K562 (cell line): ENCODE results near the gene CLCN6. TPM values are rescaled to one million over a fixed set of nuclear protein-coding genes. Genes with fewer than 3 reads are reported as not detected.

Source experiments
- CREM ChIP-seq: IDR thresholded peaks from 2 replicates; pipeline ENCODE4 v1.6.1; 2014; ENCODE audit warnings: antibody characterized with exemption, low read depth
- CTBP1 ChIP-seq: fragments of 450-650 bp; IDR thresholded peaks from 2 replicates; pipeline ENCODE4 v1.6.1; 2016; ENCODE audit warnings: borderline replicate concordance
- CXXC5 ChIP-seq: fragments of 250-450 bp; sonication (Bioruptor Pico); IDR thresholded peaks from 2 replicates; pipeline ENCODE4 v1.8.0; 2022; ENCODE audit warnings: inconsistent platforms, mild to moderate bottlenecking, moderate library complexity
- E2F3 ChIP-seq: fragments of 250-450 bp; sonication (Bioruptor Pico); IDR thresholded peaks from 2 replicates; pipeline ENCODE4 v1.4.0; 2020; ENCODE audit warnings: mild to moderate bottlenecking
- ELF1 ChIP-seq: fragments of 200-800 bp; sonication (Bioruptor generic); IDR thresholded peaks from 2 replicates; pipeline ENCODE4 v1.6.1; 2016; ENCODE audit warnings: missing genetic modification characterization, missing compliant biosample characterization
- L3MBTL2 ChIP-seq: fragments of 450-650 bp; IDR thresholded peaks from 2 replicates; pipeline ENCODE4 v1.6.1; 2016; ENCODE audit warnings: mild to moderate bottlenecking, moderate library complexity
- MTA1 ChIP-seq: fragments of 450-650 bp; IDR thresholded peaks from 2 replicates; pipeline ENCODE4 v1.6.1; 2017; ENCODE audit warnings: borderline replicate concordance
- MYC ChIP-seq, 2 experiments: fragments of 250-450 bp in 1 of 2; sonication (Bioruptor Pico) in 1 of 2; IDR thresholded peaks; 2 replicates each; pipeline versions ENCODE4 v1.5.1 to v1.6.1; 2012 to 2021; ENCODE audit warnings: low read depth in 2 of 2, borderline replicate concordance in 1 of 2, improper control_type of control experiment in 1 of 2, low read length in 1 of 2, mild to moderate bottlenecking in 1 of 2, moderate library complexity in 1 of 2
- NKRF ChIP-seq: fragments of 450-650 bp; IDR thresholded peaks from 2 replicates; pipeline ENCODE4 v1.6.1; 2016; ENCODE audit warnings: borderline replicate concordance
- NR2C1 ChIP-seq, 2 experiments: fragments of 450-650 bp; IDR thresholded peaks; 2 replicates each; pipeline ENCODE4 v1.6.1; 2017; ENCODE audit warnings: mild to moderate bottlenecking in 2 of 2, antibody characterized with exemption in 1 of 2, inconsistent platforms in 1 of 2, missing compliant biosample characterization in 1 of 2, missing genetic modification characterization in 1 of 2
- PHF8 ChIP-seq: fragments of 200-600 bp; sonication (generic); IDR thresholded peaks from 2 replicates; pipeline ENCODE4 v1.6.1; 2012; ENCODE audit warnings: mixed run types, mild to moderate bottlenecking, inconsistent platforms, low read length, moderate library complexity, borderline replicate concordance
- SP1 ChIP-seq: sonication (generic); formaldehyde crosslinking; IDR thresholded peaks from 2 replicates; pipeline ENCODE4 v1.8.1; 2022; ENCODE audit warnings: mild to moderate bottlenecking, missing genetic modification reagents
- THRB ChIP-seq: fragments of 450-650 bp; formaldehyde crosslinking; conservative IDR thresholded peaks from 2 replicates; pipeline ENCODE4 v1.4.0; 2022; ENCODE audit warnings: mild to moderate bottlenecking, missing genetic modification characterization
- ZFP36 ChIP-seq: fragments of 150-350 bp; IDR thresholded peaks from 2 replicates; pipeline ENCODE4 v1.6.1; 2018; ENCODE audit warnings: low read length, low read depth; ENCODE audit not compliant: partially characterized antibody
- ZNF134 ChIP-seq: fragments of 250-450 bp; sonication (Bioruptor Pico); conservative IDR thresholded peaks from 2 replicates; pipeline ENCODE4 v1.4.0; 2020
- polyA plus RNA-seq, 8 experiments: library from polyadenylated mRNA; depleted of rRNA in 4 of 8; stranded (reverse) in 5 of 8; unstranded in 3 of 8; fragments of >200 nt; fragmentation: Nextera tagmentation in 2 of 8; fragmentation: Illumina TruSeq in 1 of 8; extraction: Ambion mirVana in 2 of 8; extraction: Trizol in 1 of 8; gene quantifications; 2 replicates each; pipeline versions ENCODE4 v1.2.1 to v1.2.3, GENCODE V29; 2011 to 2014; ENCODE audit warnings: inconsistent platforms in 1 of 8, missing spikeins in 1 of 8
- total RNA-seq, 7 experiments: library from RNA; depleted of rRNA in 6 of 7; stranded (reverse); fragments of >200 nt in 6 of 7; fragmentation: Illumina TruSeq in 2 of 7; extraction: Trizol in 2 of 7; gene quantifications; 2 replicates each; pipeline versions ENCODE4 v1.2.1 to v1.2.3, GENCODE V29; 2011 to 2021; ENCODE audit warnings: low replicate concordance in 1 of 7
- TF ChIP-seq, protein P1 (sequence below): fragments of 250-450 bp; sonication (Bioruptor Pico); IDR thresholded peaks from 2 replicates; pipeline ENCODE4 v1.4.0; 2020; ENCODE audit warnings: mild to moderate bottlenecking, moderate library complexity
- TF ChIP-seq, protein P2 (sequence below): fragments of 450-650 bp; IDR thresholded peaks from 2 replicates; pipeline ENCODE4 v1.6.1; 2016
- TF ChIP-seq, protein P3 (sequence below): fragments of 250-450 bp; sonication (Bioruptor Pico); IDR thresholded peaks from 2 replicates; pipeline ENCODE4 v1.8.0; 2021; ENCODE audit warnings: borderline replicate concordance, mild to moderate bottlenecking, moderate library complexity; ENCODE audit not compliant: poor library complexity, severe bottlenecking

The CLCN6 gene
- total and polyA plus RNA-seq, 9 of the 15 experiments (the other 6 are each of a cell fraction or from before 2014, with no cell fraction given), result 2.0 to 21.8 (median 13.6) TPM

- TF ChIP-seq NR2C1 (IDR thresholded peaks at IDR 0.05), result no peak
- TF ChIP-seq NR2C1 (tag; IDR thresholded peaks at IDR 0.05), result peak; percentile 66
- no peak for TF ChIP-seq NKRF
- peak; percentile 22; the same call in 1 of the 2 replicates for TF ChIP-seq E2F3 (CRISPR knock-in tag)
- TF ChIP-seq, protein P1, sequence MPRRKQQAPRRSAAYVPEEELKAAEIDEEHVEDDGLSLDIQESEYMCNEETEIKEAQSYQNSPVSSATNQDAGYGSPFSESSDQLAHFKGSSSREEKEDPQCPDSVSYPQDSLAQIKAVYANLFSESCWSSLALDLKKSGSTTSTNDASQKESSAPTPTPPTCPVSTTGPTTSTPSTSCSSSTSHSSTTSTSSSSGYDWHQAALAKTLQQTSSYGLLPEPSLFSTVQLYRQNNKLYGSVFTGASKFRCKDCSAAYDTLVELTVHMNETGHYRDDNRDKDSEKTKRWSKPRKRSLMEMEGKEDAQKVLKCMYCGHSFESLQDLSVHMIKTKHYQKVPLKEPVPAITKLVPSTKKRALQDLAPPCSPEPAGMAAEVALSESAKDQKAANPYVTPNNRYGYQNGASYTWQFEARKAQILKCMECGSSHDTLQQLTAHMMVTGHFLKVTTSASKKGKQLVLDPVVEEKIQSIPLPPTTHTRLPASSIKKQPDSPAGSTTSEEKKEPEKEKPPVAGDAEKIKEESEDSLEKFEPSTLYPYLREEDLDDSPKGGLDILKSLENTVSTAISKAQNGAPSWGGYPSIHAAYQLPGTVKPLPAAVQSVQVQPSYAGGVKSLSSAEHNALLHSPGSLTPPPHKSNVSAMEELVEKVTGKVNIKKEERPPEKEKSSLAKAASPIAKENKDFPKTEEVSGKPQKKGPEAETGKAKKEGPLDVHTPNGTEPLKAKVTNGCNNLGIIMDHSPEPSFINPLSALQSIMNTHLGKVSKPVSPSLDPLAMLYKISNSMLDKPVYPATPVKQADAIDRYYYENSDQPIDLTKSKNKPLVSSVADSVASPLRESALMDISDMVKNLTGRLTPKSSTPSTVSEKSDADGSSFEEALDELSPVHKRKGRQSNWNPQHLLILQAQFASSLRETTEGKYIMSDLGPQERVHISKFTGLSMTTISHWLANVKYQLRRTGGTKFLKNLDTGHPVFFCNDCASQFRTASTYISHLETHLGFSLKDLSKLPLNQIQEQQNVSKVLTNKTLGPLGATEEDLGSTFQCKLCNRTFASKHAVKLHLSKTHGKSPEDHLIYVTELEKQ (CRISPR knock-in tag), result no peak
- peak; percentile 8; the same call in 1 of the 2 replicates for TF ChIP-seq THRB (CRISPR knock-in tag)
- TF ChIP-seq, protein P2, sequence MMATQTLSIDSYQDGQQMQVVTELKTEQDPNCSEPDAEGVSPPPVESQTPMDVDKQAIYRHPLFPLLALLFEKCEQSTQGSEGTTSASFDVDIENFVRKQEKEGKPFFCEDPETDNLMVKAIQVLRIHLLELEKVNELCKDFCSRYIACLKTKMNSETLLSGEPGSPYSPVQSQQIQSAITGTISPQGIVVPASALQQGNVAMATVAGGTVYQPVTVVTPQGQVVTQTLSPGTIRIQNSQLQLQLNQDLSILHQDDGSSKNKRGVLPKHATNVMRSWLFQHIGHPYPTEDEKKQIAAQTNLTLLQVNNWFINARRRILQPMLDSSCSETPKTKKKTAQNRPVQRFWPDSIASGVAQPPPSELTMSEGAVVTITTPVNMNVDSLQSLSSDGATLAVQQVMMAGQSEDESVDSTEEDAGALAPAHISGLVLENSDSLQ, result peak; percentile 78
- TF ChIP-seq PHF8, result peak; percentile 46; the same call in 1 of the 2 replicates
- peak; percentile 20 for TF ChIP-seq ZFP36
- 0 out of 2 replicates have a peak, but pooled peaks have one; percentile 35 for TF ChIP-seq ZNF134 (CRISPR knock-in tag)
- TF ChIP-seq, protein P3, sequence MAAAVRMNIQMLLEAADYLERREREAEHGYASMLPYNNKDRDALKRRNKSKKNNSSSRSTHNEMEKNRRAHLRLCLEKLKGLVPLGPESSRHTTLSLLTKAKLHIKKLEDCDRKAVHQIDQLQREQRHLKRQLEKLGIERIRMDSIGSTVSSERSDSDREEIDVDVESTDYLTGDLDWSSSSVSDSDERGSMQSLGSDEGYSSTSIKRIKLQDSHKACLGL (CRISPR knock-in tag), result peak; percentile 4
- peak; percentile 58 for TF ChIP-seq CXXC5 (CRISPR knock-in tag)
- 0 out of 2 replicates have a peak, but pooled peaks have one; percentile 7 for TF ChIP-seq ELF1 (tag)
- peak; percentile 39 for TF ChIP-seq CTBP1
- TF ChIP-seq SP1 (CRISPR knock-in tag), result peak; percentile 67; the same call in 1 of the 2 replicates
- TF ChIP-seq MTA1, result no peak
- no peak; the same call in 1 of the 2 replicates for TF ChIP-seq CREM
- peak; percentile 42; the same call in 1 of the 2 replicates for TF ChIP-seq MYC (IDR thresholded peaks at IDR 0.05; ENCODE audit: low read depth, low read length)
- no peak for TF ChIP-seq MYC (CRISPR knock-in tag; IDR thresholded peaks at IDR 0.05; ENCODE audit: borderline replicate concordance, low read depth)
- TF ChIP-seq L3MBTL2, result peak; percentile 57
Measured at GRCh38 chr1:11796036-11796828, 9.8 kb upstream of the CLCN6 start (continued).
